Progenitor cell of endocrine pancreas (in vitro differentiated cells): ENCODE measurements around the gene GNA15. TPM values are rescaled to one million over a fixed set of nuclear protein-coding genes. Genes with fewer than 3 reads are reported as not detected.
"Not testable (repeated sequence)": the region's sequence is repeated elsewhere in the genome, so short reads cannot be mapped to it uniquely, and the experiment has no call there.

Source experiments
- DNase-seq: peaks from one replicate; pipeline ENCODE4 v3.0.0; 2021; ENCODE audit warnings: low spot score; ENCODE audit not compliant: unreplicated experiment
- H3K27ac Mint-ChIP-seq: 2 replicates; pipeline ENCODE4 v1.8.0; 2021; ENCODE audit warnings: mild to moderate bottlenecking, moderate library complexity, mixed read lengths
- H3K27me3 Mint-ChIP-seq: 2 replicates; pipeline ENCODE4 v1.8.0; 2021; ENCODE audit warnings: mixed read lengths
- H3K36me3 Mint-ChIP-seq: 2 replicates; pipeline ENCODE4 v1.8.0; 2022; ENCODE audit warnings: mixed read lengths; ENCODE audit not compliant: insufficient read depth
- H3K4me1 Mint-ChIP-seq: 2 replicates; pipeline ENCODE4 v1.8.0; 2021; ENCODE audit warnings: low read depth, mixed read lengths
- H3K4me3 Mint-ChIP-seq: 2 replicates; pipeline ENCODE4 v1.8.0; 2021; ENCODE audit warnings: low read depth, mild to moderate bottlenecking, moderate library complexity, mixed read lengths
- H3K9me3 Mint-ChIP-seq: 2 replicates; pipeline ENCODE4 v1.8.0; 2021; ENCODE audit warnings: low read depth, mixed read lengths
- CTCF ChIP-seq: fragments of 200-600 bp; sonication (generic); IDR thresholded peaks from one replicate; pipeline ENCODE4 v1.5.0; 2021; ENCODE audit warnings: antibody characterized with exemption, mild to moderate bottlenecking; ENCODE audit not compliant: unreplicated experiment
- total RNA-seq: library from RNA; stranded (reverse); gene quantifications from 2 replicates; pipeline ENCODE4 v1.2.1, GENCODE V29; 2021

The GNA15 gene
- total RNA-seq, 1 donor from 2014 or later, result not detected

- DNase-seq, result no peak
- no peak overlapping the region for H3K27ac Mint-ChIP-seq
- H3K4me3 Mint-ChIP-seq, result no peak overlapping the region
- H3K4me1 Mint-ChIP-seq, result no peaks in the 10 kb centered on the region
- H3K9me3 Mint-ChIP-seq, result no peaks in the 10 kb centered on the region
- TF ChIP-seq CTCF, result no peak
- H3K36me3 Mint-ChIP-seq, result no peaks in the 10 kb centered on the region
- no peaks in the 10 kb centered on the region for H3K27me3 Mint-ChIP-seq
Observed at GRCh38 chr19:3201072-3201700, 65.4 kb downstream of the GNA15 start.

GRCh38 chr19:3201911-3202310 is 66.1 kb downstream of the GNA15 start:
- Mint-ChIP-seq H3K36me3 (no peaks in the 10 kb centered on the region), H3K4me1 (no peaks in the 10 kb centered on the region), H3K27me3 (no peaks in the 10 kb centered on the region), H3K4me3 (no peak overlapping the region), H3K27ac (no peak overlapping the region), H3K9me3 (no peaks in the 10 kb centered on the region)
- no peak for TF ChIP-seq CTCF
- DNase-seq, result no peak

- no peak for DNase-seq
- H3K36me3 Mint-ChIP-seq, result no peaks in the 10 kb centered on the region
- no peaks in the 10 kb centered on the region for H3K4me1 Mint-ChIP-seq
- H3K9me3 Mint-ChIP-seq, result no peaks in the 10 kb centered on the region
- no peak overlapping the region for H3K27ac Mint-ChIP-seq
- no peak for TF ChIP-seq CTCF
- no peaks in the 10 kb centered on the region for H3K27me3 Mint-ChIP-seq
- no peak overlapping the region for H3K4me3 Mint-ChIP-seq
Observed at GRCh38 chr19:3202346-3202745, 66.5 kb downstream of the GNA15 start.

- not testable (repeated sequence) for H3K4me1 Mint-ChIP-seq, H3K9me3 Mint-ChIP-seq, H3K4me3 Mint-ChIP-seq, DNase-seq, H3K27me3 Mint-ChIP-seq, H3K36me3 Mint-ChIP-seq
- H3K27ac Mint-ChIP-seq, result peak overlapping the region; percentile 69
Observed at GRCh38 chr19:3202895-3203294, 67.1 kb downstream of the GNA15 start.

GRCh38 chr19:3203805-3204645 is 68.2 kb downstream of the GNA15 start:
- H3K36me3 Mint-ChIP-seq, result peaks cover 1% of the 10 kb centered on the region
- no peak for TF ChIP-seq CTCF
- no peak overlapping the region for H3K27ac Mint-ChIP-seq
- H3K9me3 Mint-ChIP-seq, result no peaks in the 10 kb centered on the region
- no peak for DNase-seq
- H3K4me1 Mint-ChIP-seq, result no peaks in the 10 kb centered on the region
- no peak overlapping the region for H3K4me3 Mint-ChIP-seq
- no peaks in the 10 kb centered on the region for H3K27me3 Mint-ChIP-seq
